Measurements from ENCODE around the gene SLIT1.
A peak's percentile ranks its signal among the peaks of the same experiment; 100 is the strongest.

Gene SLIT1

DNA sequence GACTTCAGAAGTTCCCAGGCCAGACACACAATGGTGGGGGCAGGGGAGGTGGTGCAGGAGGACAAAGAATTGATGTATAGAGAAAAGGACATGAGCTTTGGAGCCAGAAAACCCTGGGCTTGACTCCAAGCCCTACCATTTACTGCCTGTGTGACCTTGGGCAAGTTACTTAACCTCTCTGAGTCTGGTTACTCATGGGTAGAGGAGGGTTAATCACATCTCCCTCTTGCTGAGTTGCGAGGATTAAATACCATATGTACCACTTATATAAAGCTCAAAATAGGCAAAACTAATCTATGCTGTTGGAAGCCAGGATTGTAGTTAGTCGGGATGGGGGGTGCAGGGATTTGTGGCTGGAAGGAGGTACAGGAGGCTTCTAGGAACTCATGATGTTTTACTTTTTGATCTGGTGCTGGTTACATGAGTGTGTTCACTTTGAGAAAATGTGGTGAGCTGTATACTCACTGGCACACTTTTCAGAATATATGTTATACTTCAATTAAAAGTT, 106.8 kb downstream of the SLIT1 start:
- DNase-seq = no peak

DNA sequence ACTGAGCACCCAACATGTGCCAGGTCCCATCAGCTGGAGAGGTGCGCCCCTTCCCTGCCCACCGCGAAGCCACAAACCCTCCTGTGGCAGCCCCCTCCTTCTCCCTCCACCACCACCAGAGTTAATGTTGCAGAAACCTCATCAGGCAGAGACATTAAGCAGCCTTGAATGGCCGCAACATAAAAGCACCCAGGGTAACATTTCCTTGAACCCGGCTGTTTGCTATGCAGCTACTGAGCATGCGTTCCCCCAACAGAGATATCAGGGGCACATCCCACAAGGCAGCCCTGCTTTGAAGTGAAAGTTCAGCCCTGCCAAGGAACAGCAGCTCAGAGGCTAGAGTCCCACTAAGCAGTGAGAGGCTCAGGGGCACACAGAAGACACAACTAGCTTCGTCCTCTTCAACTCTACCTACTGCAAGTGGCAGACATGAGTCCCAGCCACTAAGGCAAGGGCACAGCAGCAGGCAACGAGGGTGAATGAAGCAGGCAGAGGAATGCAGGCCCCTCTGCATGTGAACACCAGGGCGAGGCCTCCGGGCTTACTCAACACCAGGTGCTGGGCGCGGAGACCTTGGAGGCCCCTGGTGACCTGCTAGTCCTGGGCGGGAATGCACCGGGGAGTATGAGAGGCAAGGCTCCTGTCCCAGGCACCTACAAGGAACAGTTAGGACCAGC, 107.4 kb downstream of the SLIT1 start:
- no peak for DNase-seq

GRCh38 chr10:97076781-97077180, 109.0 kb downstream of the SLIT1 start:
- no peak for DNase-seq

DNA sequence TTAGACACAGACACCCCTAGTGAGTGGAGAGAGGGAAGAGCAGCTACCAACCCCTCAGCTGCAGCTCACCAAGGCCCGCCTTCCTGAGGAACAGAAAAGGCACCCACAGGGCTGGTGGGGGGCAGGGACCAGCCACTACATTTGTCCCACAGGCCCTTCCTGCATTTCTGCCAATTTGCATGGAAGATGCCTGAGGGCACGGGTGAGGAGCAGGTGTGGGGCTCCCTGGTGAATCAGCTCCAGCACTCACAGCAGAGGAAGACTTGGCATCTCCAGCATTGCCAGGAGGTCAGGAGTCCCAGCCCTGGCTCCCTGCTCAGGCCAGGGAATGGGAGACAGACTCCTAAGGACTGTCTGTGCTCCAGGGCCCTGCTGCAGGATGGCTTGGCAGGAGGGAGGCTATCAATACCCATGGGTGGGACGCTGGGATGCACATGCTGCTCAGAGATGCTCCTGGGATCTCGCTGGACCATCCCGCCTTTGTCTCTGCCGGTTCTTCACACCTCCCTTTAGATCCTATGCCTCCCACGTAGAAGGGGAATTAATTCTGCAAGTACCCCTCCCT, 109.7 kb downstream of the SLIT1 start:
- DNase-seq = no peak

GRCh38 chr10:97075421-97075820, 110.3 kb downstream of the SLIT1 start:
- no peak for DNase-seq

- DNase-seq = no peak
Measured at GRCh38 chr10:97074256-97075145, 111.3 kb downstream of the SLIT1 start.

DNA sequence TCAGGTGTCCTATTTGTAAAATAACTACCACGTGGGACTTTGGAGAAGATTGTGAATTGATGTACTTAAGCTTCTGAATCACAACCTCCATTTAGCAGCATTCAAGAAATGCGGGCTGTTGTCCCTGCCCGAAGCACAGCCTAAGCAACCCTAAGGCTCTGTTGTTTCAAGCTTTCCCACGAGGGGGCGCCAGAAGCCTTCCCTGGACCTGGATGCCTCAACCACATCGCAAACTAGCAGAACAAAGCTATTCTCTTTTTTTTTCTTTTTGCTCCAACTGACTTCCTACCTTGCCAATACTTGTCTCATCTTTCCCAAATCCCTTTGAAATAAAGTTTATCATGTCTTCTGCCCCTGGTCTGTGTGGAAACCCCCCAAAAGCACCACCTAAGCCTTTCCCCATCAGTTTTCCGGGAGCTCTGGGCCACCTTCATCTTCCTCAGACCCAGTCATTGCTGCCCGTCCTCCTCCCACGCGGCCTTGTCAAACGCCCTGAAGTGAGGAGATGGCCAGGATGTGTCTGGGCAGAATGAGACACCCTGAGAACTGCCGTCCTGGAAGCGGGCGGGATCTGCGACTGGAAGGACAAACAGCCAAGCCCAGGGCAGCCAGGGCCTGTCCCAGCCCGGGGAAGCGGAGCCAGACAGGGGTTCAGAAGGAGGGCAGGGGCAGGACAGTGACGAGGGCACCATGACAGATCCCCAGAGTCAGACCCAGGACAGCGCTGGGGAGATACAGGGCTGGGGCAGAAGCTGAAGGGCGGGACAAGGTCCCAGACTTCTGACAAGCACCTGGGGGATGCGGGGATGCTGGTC, 112.7 kb downstream of the SLIT1 start:
- DNase-seq = peak; percentile 86

DNA sequence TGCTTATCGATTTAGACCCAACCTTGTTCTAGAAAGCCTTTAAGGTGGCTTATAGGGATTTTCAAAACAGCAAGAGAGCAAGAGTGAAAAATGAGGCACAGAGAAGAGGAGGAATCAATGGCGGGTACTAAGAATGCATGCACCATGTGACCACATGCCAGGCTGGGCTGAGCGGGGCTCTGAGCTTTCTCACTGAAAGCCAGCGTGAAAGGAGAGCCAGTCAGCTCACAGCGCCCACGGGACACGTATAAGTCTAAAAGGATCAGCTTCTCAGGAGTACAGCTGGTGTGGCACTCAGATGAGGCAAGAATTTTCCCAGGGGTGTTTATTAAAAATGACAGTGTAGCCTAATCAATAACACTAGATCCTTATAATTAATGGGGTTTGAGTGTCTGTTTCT, 114.3 kb downstream of the SLIT1 start:
- no peak for DNase-seq

- DNase-seq = peak; percentile 13
Measured at GRCh38 chr10:97069576-97070362, 116.0 kb downstream of the SLIT1 start.

GRCh38 chr10:97069026-97069425, 116.7 kb downstream of the SLIT1 start:
- DNase-seq = no peak

DNA sequence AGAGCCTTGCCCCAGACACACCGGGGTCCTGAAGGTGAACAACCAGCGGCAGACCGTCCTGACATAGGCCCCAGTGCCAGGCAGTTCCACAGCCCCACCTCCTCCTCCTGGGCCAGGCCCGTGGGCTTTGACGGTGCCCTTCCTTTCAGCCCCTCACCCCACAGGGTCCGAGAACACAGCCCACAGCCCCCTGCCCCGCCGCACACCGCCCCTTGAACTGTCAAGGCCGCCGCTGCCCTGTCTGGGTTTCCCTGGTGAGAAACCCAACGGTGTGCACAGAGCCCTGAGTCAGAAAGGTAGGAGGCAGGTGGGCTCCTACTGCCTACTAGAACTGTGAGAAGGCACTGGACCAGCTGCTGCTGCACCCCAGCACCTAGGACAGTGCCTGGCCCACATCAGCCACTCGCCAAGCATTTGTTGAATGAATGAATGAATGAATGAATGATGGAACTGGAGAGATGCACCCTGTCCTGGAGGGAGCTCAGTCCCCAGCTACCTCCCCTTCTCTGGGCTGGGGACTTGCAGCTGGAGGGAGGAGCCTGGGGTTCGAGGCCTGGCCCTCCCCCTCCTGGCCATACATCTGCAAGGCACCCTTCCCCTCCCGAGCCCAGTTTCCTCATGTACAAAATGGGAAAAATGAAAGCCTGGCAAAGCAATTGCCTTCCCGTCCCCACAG, 117.9 kb downstream of the SLIT1 start:
- DNase-seq = peak; percentile 15

- no peak for DNase-seq
Measured at GRCh38 chr10:97066877-97067555, 118.7 kb downstream of the SLIT1 start.

GRCh38 chr10:97065686-97066660, 119.8 kb downstream of the SLIT1 start:
- DNase-seq = no peak

DNA sequence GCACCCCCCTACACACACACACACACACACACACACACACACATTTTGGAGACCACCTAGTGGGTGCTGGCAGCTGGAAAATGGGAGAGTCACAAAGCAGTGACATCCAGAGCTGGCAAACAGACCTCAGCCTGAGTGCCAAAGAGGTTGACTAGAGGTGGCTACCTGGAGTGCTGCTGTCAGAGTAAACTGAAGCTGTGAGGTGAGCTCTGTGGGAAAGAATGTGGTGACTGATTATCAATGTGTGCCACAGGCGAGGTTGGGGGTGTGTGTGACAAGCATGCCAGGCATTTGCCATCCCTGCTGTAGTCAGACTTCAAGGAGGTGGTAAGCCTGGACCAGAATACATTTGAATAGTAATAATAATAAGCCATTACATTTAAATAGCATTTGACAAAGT, 120.6 kb downstream of the SLIT1 start:
- no peak for DNase-seq

DNA sequence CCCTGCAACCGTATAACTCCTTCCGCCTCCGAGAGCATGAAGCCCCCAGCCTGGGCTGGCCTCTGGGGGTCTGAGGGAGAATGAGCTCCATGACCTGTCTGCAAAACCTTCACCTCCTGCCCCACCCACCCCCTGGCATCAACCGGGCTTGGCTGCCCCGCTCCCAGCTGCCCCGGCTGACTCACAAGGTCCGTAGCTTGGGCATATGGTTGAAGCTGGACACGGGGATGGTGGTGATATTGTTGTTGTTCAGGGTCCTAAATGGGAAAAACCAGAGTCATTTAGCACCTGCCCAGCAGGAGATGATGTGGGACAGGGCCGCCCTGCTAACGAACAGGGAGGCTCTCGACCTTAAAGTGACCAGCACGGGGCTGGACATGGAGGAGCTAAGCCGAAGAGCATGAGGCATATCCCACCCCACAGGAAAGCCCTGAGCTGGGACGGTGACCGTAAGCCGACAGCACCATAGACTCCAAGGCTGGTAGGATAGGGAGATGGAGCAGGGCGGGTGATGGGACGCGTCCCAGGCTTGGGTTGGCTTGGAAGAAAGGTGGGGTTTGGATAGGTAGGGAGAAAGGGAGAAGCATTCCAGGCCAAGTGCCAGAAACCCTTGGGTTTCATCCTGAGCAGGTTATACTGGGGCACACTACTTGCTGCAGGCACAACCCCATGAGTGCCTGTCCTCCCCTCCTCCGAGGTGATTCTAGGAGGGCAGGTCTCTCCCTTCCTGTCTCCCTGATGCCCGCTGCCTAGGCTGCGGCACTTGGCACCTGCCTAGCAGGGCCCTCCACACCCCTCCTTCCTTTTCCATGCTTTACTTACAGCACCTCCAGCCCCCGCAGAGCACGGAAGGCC, 121.5 kb downstream of the SLIT1 start:
- no peak for DNase-seq

GRCh38 chr10:97063271-97063982, 122.3 kb downstream of the SLIT1 start:
- DNase-seq = no peak

- DNase-seq = no peak
Measured at GRCh38 chr10:97062456-97062855, 123.3 kb downstream of the SLIT1 start.

GRCh38 chr10:97062046-97062445, 123.7 kb downstream of the SLIT1 start:
- DNase-seq = no peak
